ENCODE data around the gene IPO8.

Gene IPO8

DNA sequence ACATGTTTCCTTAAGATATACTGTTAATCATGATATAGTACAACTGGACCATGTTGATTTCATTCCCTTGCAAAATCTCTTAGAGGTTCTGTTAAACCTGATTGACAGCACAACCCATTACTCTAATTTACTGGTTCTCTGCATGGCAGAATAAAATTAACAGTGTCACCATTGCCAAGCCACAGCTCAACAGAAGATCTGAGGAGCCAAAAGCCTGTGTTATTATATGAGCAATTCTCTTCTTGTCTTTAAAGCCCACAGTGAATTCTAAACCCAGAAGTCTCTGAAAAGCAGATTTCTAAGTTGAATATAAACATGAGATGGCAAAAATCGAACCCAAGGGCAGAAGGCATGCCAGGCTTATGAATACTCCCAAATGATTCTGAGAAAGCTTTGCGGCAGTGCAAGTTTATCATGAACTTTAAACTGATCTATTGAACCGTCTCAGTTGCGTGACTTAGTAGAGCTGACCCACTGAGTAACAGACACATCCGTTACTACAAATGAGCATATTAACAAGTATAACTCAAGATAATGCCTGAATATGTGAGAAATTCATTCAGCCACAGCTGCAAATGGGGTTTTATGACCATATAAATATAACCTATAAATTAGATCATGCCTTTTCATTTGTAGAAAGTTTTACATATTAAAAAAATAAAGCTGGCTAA is 78.2 kb downstream of the IPO8 start:
- H3K4me3 ChIP-seq (ENCODE audit: low read depth, low read length, poor library complexity, severe bottlenecking) = no peak overlapping the region
- no peaks in the 10 kb centered on the region for H3K4me1 ChIP-seq (ENCODE audit: insufficient read depth, low read length, severe bottlenecking)
- no peaks in the 10 kb centered on the region for H3K9me2 ChIP-seq (ENCODE audit: low read depth, low read length)
- TF ChIP-seq EZH2 (IDR thresholded peaks at IDR 0.05; ENCODE audit: borderline replicate concordance, low read length) = no peak
- TF ChIP-seq, protein P1, sequence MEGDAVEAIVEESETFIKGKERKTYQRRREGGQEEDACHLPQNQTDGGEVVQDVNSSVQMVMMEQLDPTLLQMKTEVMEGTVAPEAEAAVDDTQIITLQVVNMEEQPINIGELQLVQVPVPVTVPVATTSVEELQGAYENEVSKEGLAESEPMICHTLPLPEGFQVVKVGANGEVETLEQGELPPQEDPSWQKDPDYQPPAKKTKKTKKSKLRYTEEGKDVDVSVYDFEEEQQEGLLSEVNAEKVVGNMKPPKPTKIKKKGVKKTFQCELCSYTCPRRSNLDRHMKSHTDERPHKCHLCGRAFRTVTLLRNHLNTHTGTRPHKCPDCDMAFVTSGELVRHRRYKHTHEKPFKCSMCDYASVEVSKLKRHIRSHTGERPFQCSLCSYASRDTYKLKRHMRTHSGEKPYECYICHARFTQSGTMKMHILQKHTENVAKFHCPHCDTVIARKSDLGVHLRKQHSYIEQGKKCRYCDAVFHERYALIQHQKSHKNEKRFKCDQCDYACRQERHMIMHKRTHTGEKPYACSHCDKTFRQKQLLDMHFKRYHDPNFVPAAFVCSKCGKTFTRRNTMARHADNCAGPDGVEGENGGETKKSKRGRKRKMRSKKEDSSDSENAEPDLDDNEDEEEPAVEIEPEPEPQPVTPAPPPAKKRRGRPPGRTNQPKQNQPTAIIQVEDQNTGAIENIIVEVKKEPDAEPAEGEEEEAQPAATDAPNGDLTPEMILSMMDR (IDR thresholded peaks at IDR 0.05; ENCODE audit: low read length) = no peak
- H3F3A ChIP-seq (ENCODE audit: insufficient read depth, low read length) = no peaks in the 10 kb centered on the region
- no peak overlapping the region for H3K9ac ChIP-seq (ENCODE audit: low read length)
- no peaks in the 10 kb centered on the region for H4K20me1 ChIP-seq (ENCODE audit: insufficient read depth, low read length)
- H3K4me2 ChIP-seq (ENCODE audit: low read length) = no peak overlapping the region
- H3K79me2 ChIP-seq (ENCODE audit: insufficient read depth, low read length) = no peaks in the 10 kb centered on the region
- H2AFZ ChIP-seq (ENCODE audit: low read length) = no peak overlapping the region
- no peaks in the 10 kb centered on the region for H3K36me3 ChIP-seq (ENCODE audit: insufficient read depth, low read length)
- H3K27ac ChIP-seq (ENCODE audit: low read depth, low read length, poor library complexity, severe bottlenecking) = no peak overlapping the region
- no peaks in the 10 kb centered on the region for H3K27me3 ChIP-seq (ENCODE audit: insufficient read depth, low read length)
- H3K9me3 ChIP-seq (ENCODE audit: low read length) = no peaks in the 10 kb centered on the region

DNA sequence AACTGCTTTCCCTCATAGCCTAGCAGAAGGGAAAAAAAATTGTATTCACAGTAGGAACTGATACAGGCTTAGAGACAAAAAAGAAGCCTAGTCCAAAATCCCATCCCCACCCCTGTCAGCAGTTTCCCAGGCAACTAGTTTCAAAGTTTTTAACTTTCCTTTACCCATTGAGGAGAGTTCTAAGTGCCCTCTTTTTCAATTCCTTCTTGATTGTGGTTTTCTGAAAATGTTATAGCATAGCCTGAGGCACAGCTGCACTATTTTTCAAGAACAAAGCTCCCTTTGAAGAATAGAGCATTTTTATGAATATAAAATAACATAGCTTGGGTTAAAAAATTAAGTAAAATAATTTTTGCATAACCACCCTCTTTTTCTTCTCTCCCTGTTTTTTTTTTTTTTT is 81.6 kb downstream of the IPO8 start:
- H3K9ac ChIP-seq (ENCODE audit: low read length) = no peak overlapping the region
- no peaks in the 10 kb centered on the region for H3K9me3 ChIP-seq (ENCODE audit: low read length)
- no peaks in the 10 kb centered on the region for H3K27me3 ChIP-seq (ENCODE audit: insufficient read depth, low read length)
- no peaks in the 10 kb centered on the region for H3K79me2 ChIP-seq (ENCODE audit: insufficient read depth, low read length)
- H3K4me2 ChIP-seq (ENCODE audit: low read length) = no peak overlapping the region
- no peak overlapping the region for H2AFZ ChIP-seq (ENCODE audit: low read length)
- H3K9me2 ChIP-seq (ENCODE audit: low read depth, low read length) = no peaks in the 10 kb centered on the region
- no peak overlapping the region for H3K4me3 ChIP-seq (ENCODE audit: low read depth, low read length, poor library complexity, severe bottlenecking)
- no peaks in the 10 kb centered on the region for H3F3A ChIP-seq (ENCODE audit: insufficient read depth, low read length)
- no peaks in the 10 kb centered on the region for H4K20me1 ChIP-seq (ENCODE audit: insufficient read depth, low read length)
- H3K4me1 ChIP-seq (ENCODE audit: insufficient read depth, low read length, severe bottlenecking) = no peaks in the 10 kb centered on the region
- H3K27ac ChIP-seq (ENCODE audit: low read depth, low read length, poor library complexity, severe bottlenecking) = no peak overlapping the region
- no peaks in the 10 kb centered on the region for H3K36me3 ChIP-seq (ENCODE audit: insufficient read depth, low read length)
- no peak for TF ChIP-seq EZH2 (IDR thresholded peaks at IDR 0.05; ENCODE audit: borderline replicate concordance, low read length)
- TF ChIP-seq, protein P1 (IDR thresholded peaks at IDR 0.05; ENCODE audit: low read length) = no peak

DNA sequence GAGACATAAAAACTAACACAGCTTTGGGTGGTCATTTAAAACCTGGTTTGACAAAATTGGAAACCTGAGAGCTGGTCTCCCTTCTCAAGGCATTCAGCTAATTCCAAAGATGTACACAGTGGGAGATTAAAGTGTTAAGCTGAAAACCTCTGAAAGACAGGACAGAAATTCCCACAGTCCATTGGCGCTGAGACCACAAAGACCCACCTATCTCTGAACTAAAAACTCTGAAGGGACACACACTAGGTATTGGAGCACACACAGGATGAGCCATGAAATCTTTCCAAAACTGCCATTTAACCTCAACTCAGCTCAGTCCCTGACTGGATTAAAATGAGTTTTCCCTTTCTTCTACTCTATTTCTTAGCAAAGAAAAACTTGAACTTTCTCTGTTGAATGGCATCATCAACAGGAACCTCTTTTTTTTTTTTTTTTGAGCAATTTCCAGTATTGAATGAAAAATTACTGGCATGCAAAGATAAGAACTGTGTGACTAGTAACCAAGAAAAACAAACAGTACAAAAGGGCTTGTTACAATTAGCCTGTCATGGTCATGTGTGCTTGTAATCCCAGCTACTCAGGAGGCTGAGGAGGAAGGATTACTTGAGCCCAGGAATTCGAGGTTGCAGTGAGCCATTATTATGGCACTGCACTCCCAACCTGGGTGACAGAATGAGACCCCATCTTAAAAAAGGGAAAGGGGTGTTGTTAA is 82.4 kb downstream of the IPO8 start:
- TF ChIP-seq EZH2 (IDR thresholded peaks at IDR 0.05; ENCODE audit: borderline replicate concordance, low read length) = no peak
- no peaks in the 10 kb centered on the region for H3K4me1 ChIP-seq (ENCODE audit: insufficient read depth, low read length, severe bottlenecking)
- no peaks in the 10 kb centered on the region for H3K27me3 ChIP-seq (ENCODE audit: insufficient read depth, low read length)
- no peak overlapping the region for H3K4me2 ChIP-seq (ENCODE audit: low read length)
- no peaks in the 10 kb centered on the region for H3K9me3 ChIP-seq (ENCODE audit: low read length)
- H3K27ac ChIP-seq (ENCODE audit: low read depth, low read length, poor library complexity, severe bottlenecking) = no peak overlapping the region
- no peaks in the 10 kb centered on the region for H3K9me2 ChIP-seq (ENCODE audit: low read depth, low read length)
- no peaks in the 10 kb centered on the region for H3F3A ChIP-seq (ENCODE audit: insufficient read depth, low read length)
- no peaks in the 10 kb centered on the region for H3K79me2 ChIP-seq (ENCODE audit: insufficient read depth, low read length)
- H4K20me1 ChIP-seq (ENCODE audit: insufficient read depth, low read length) = no peaks in the 10 kb centered on the region
- H3K4me3 ChIP-seq (ENCODE audit: low read depth, low read length, poor library complexity, severe bottlenecking) = no peak overlapping the region
- no peak overlapping the region for H2AFZ ChIP-seq (ENCODE audit: low read length)
- H3K9ac ChIP-seq (ENCODE audit: low read length) = no peak overlapping the region
- no peaks in the 10 kb centered on the region for H3K36me3 ChIP-seq (ENCODE audit: insufficient read depth, low read length)
